ENCODE results near the gene CDK6.

Gene CDK6

GRCh38 chr7:92653136-92653535, 183.2 kb downstream of the CDK6 start:
- no peak for DNase-seq (ENCODE audit: extremely low read depth, low read depth)
- TF ChIP-seq, protein P1, sequence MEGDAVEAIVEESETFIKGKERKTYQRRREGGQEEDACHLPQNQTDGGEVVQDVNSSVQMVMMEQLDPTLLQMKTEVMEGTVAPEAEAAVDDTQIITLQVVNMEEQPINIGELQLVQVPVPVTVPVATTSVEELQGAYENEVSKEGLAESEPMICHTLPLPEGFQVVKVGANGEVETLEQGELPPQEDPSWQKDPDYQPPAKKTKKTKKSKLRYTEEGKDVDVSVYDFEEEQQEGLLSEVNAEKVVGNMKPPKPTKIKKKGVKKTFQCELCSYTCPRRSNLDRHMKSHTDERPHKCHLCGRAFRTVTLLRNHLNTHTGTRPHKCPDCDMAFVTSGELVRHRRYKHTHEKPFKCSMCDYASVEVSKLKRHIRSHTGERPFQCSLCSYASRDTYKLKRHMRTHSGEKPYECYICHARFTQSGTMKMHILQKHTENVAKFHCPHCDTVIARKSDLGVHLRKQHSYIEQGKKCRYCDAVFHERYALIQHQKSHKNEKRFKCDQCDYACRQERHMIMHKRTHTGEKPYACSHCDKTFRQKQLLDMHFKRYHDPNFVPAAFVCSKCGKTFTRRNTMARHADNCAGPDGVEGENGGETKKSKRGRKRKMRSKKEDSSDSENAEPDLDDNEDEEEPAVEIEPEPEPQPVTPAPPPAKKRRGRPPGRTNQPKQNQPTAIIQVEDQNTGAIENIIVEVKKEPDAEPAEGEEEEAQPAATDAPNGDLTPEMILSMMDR (IDR thresholded peaks at IDR 0.05; ENCODE audit: low read depth, low read length), result no peak

GRCh38 chr7:92652536-92652935, 183.8 kb downstream of the CDK6 start:
- DNase-seq (ENCODE audit: extremely low read depth, low read depth), result no peak
- TF ChIP-seq, protein P1 (IDR thresholded peaks at IDR 0.05; ENCODE audit: low read depth, low read length), result no peak

DNA sequence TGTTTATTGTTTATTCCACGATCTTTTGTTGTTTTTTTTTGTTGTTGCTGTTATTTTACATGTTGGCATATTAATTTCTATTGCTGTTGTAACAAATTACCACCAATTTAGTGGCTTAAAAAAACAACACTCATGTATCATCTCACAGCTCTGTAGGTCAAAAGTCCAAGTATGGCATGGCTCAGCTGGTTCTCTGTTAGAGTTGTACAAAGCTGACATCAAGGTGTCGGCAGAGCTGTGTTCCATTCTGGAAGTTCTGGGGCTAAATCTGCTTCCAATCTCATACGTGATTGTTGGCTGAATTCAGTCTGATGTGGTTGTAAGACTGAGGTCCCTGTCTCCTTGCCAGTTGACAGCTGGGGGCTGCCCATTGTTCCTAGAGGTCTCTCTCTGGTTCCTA, 186.0 kb downstream of the CDK6 start:
- DNase-seq (ENCODE audit: extremely low read depth, low read depth), result no peak
- TF ChIP-seq, protein P1 (IDR thresholded peaks at IDR 0.05; ENCODE audit: low read depth, low read length), result no peak

DNA sequence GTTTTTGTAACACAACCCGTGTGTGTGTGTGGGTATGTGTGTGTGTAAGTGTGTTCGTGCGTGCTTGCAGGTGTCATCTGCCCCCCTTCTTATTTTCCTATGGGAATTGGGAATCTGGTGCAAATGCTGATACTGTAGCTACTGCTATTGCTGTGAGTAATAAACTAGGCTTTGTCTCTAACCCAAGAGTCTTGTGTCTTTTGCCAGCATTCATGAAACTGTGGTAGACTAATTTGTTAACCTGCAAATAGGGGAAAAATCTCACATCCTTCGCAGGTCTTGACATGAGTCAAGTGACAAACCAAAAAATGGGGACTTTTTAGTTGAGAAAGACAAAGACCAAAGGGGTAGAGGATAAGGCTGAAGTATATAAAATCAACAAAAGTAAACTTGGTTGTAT, 188.3 kb downstream of the CDK6 start:
- no peak for DNase-seq (ENCODE audit: extremely low read depth, low read depth)
- TF ChIP-seq, protein P1 (IDR thresholded peaks at IDR 0.05; ENCODE audit: low read depth, low read length), result no peak

GRCh38 chr7:92647652-92648051, 188.7 kb downstream of the CDK6 start:
- TF ChIP-seq, protein P1 (IDR thresholded peaks at IDR 0.05; ENCODE audit: low read depth, low read length), result no peak
- no peak for DNase-seq (ENCODE audit: extremely low read depth, low read depth)

DNA sequence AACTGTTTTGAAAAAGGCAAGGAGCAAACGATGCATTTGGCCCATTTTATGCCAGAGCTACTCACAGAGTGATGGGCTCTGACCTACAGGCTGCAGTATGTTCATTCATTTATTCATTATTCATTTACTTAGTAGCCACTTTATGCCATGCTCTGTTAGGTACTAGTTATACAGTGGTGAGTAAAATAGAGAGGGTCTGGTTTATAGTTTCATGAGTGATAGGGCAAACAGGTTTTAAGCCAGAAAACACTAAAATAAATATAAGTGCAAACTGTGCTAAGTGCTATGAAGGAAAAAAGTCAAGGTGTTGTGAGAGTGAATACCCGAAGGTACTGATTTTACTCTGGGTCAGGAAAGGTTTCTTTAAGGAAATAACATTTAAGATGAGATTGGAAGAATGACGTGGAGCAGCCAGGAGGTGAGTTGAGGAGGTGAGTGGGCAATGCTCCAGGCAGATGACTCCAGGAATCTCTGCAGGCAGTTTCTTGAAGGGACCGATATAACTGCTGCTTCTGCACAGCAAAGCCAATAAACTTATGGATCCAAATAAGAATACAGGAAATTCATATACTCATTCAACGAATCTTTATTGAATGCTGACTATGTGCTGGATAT, 189.3 kb downstream of the CDK6 start:
- no peak for DNase-seq (ENCODE audit: extremely low read depth, low read depth)
- TF ChIP-seq, protein P1 (IDR thresholded peaks at IDR 0.05; ENCODE audit: low read depth, low read length), result no peak

DNA sequence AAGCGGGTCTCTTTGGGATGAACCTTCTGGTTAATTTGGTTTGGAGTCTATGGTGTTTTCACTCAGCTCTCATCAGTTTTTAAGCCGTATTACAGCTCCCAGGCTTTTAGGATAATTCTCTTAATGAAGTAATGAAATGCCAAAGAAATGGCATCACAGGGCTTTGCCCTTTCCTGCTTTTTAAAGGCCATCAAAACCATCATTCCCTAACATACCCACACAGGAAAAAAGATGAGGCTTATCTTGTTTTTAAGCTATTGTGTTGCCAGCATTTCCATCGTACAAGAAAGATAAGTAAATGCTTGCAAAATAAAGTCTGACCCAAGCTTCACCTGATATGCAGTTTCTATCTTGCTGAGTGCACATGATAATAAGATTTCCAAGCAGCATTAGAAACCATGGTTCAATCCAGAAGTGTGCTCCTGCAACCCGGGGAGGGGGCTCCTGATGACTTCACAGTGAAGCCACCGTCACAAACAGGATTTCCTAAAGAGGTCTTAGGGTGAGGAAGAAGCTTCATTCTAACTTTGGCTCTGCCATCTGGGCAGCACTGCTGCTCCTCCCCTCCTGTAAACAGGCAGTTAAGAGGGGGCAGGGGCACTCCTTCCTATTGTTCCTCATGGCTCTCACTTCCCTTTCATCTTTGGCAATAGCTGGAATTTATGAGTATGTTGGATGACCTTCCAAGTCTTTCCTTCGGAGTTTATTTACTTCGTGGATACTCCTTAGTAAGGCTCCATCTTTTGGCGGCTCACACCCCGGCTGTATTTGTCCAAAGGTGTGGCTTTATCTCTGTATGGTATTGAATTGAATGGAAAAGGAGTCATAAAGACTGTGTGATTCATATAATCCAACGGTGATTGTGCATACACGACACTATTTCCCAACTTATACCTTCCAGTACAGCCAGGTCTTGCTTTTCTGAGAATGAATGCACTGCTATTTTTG, 191.0 kb downstream of the CDK6 start:
- TF ChIP-seq, protein P1 (IDR thresholded peaks at IDR 0.05; ENCODE audit: low read depth, low read length), result no peak
- no peak for DNase-seq (ENCODE audit: extremely low read depth, low read depth)
